K562 (cell line): ENCODE results near the gene PCP2. TPM values are rescaled to one million over a fixed set of nuclear protein-coding genes. Genes with fewer than 3 reads are reported as not detected.

Source experiments
- NFIX ChIP-seq: fragments of 250-450 bp; sonication (Bioruptor Pico); IDR thresholded peaks from 2 replicates; pipeline ENCODE4 v1.4.0; 2020; ENCODE audit warnings: low read depth, mild to moderate bottlenecking, moderate library complexity
- ZNF384 ChIP-seq: IDR thresholded peaks from 2 replicates; pipeline ENCODE4 v1.6.1; 2012; ENCODE audit warnings: low read depth, low read length, improper control_type of control experiment
- ZNF57 ChIP-seq: fragments of 450-650 bp; formaldehyde crosslinking; IDR thresholded peaks from 2 replicates; pipeline ENCODE4 v1.4.0; 2020; ENCODE audit warnings: mild to moderate bottlenecking, moderate library complexity
- polyA plus RNA-seq, 8 experiments: library from polyadenylated mRNA; depleted of rRNA in 4 of 8; stranded (reverse) in 5 of 8; unstranded in 3 of 8; fragments of >200 nt; fragmentation: Nextera tagmentation in 2 of 8; fragmentation: Illumina TruSeq in 1 of 8; extraction: Ambion mirVana in 2 of 8; extraction: Trizol in 1 of 8; gene quantifications; 2 replicates each; pipeline versions ENCODE4 v1.2.1 to v1.2.3, GENCODE V29; 2011 to 2014; ENCODE audit warnings: inconsistent platforms in 1 of 8, missing spikeins in 1 of 8
- total RNA-seq, 7 experiments: library from RNA; depleted of rRNA in 6 of 7; stranded (reverse); fragments of >200 nt in 6 of 7; fragmentation: Illumina TruSeq in 2 of 7; extraction: Trizol in 2 of 7; gene quantifications; 2 replicates each; pipeline versions ENCODE4 v1.2.1 to v1.2.3, GENCODE V29; 2011 to 2021; ENCODE audit warnings: low replicate concordance in 1 of 7
- TF ChIP-seq, protein P1 (sequence below), 2 experiments: fragments of 450-650 bp; formaldehyde crosslinking in 1 of 2; IDR thresholded peaks; 2 replicates each; pipeline versions ENCODE4 v1.4.0 to v1.6.1; 2014 to 2020; ENCODE audit warnings: mild to moderate bottlenecking in 2 of 2, borderline replicate concordance in 1 of 2, low read depth in 1 of 2

The PCP2 gene
- total and polyA plus RNA-seq, 9 of the 15 experiments (the other 6 are each of a cell fraction or from before 2014, with no cell fraction given) = 0.17 to 1.3 (median 0.49) TPM; not detected in 3

DNA sequence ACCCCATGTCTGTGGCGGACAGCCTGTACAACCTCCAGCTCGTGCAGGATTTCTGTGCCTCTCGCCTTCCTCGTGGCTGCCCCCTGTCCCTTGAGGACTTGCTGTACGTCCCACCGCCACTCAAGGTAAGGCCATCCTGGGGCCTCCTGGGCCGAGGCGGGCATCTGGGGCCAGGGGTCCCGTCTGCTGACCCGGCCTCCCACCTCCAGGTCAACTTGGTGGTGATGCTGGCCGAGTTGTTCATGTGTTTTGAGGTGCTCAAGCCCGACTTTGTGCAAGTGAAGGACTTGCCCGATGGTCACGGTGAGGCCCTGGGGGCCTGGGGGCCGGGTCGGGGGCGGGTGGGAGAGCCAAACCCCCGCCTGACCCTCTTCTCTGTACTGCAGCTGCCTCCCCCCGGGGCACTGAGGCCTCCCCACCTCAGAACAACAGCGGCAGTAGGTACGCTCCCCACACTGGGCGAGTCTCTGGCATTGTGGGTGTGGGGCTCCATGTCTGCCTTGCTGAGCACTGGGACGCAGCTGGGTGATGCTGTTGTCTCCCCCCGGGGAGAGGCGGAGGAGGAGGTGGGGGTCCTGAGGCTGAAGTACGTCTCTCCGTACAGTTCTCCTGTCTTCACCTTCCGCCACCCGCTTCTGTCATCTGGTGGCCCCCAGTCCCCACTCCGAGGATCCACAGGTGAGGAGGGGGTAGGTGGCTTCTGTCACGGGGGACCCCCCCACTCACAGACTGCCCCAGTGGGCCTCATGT lies 22.9 kb downstream of the PCP2 start (continued):
- TF ChIP-seq, protein P1, sequence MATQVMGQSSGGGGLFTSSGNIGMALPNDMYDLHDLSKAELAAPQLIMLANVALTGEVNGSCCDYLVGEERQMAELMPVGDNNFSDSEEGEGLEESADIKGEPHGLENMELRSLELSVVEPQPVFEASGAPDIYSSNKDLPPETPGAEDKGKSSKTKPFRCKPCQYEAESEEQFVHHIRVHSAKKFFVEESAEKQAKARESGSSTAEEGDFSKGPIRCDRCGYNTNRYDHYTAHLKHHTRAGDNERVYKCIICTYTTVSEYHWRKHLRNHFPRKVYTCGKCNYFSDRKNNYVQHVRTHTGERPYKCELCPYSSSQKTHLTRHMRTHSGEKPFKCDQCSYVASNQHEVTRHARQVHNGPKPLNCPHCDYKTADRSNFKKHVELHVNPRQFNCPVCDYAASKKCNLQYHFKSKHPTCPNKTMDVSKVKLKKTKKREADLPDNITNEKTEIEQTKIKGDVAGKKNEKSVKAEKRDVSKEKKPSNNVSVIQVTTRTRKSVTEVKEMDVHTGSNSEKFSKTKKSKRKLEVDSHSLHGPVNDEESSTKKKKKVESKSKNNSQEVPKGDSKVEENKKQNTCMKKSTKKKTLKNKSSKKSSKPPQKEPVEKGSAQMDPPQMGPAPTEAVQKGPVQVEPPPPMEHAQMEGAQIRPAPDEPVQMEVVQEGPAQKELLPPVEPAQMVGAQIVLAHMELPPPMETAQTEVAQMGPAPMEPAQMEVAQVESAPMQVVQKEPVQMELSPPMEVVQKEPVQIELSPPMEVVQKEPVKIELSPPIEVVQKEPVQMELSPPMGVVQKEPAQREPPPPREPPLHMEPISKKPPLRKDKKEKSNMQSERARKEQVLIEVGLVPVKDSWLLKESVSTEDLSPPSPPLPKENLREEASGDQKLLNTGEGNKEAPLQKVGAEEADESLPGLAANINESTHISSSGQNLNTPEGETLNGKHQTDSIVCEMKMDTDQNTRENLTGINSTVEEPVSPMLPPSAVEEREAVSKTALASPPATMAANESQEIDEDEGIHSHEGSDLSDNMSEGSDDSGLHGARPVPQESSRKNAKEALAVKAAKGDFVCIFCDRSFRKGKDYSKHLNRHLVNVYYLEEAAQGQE (IDR thresholded peaks at IDR 0.05; ENCODE audit: borderline replicate concordance) = no peak
- TF ChIP-seq, protein P1 (CRISPR knock-in tag; IDR thresholded peaks at IDR 0.05; ENCODE audit: low read depth) = no peak
- TF ChIP-seq NFIX (CRISPR knock-in tag) = no peak
- TF ChIP-seq ZNF57 (CRISPR knock-in tag) = no peak
- no peak for TF ChIP-seq ZNF384
- TF ChIP-seq, all 486 proteins: peak for 0
